LHCN-M2 (cell line): Measurements from ENCODE around the gene BRME1. TPM values are rescaled to one million over a fixed set of nuclear protein-coding genes. Genes with fewer than 3 reads are reported as not detected.
A peak's percentile ranks its signal among the peaks of the same experiment; 100 is the strongest.

ENCODE experiments used
- DNase-seq: peaks from one replicate; pipeline ENCODE4 v3.0.0-alpha.2; 2012; ENCODE audit warnings: low read depth
- total RNA-seq: library from RNA; depleted of rRNA; stranded (reverse); fragments of >200 nt; gene quantifications from 2 replicates; pipeline ENCODE4 v1.2.3, GENCODE V29; 2014

BRME1 gene
- total RNA-seq, 1 experiment from 2014 or later, result 1.1 TPM

DNA sequence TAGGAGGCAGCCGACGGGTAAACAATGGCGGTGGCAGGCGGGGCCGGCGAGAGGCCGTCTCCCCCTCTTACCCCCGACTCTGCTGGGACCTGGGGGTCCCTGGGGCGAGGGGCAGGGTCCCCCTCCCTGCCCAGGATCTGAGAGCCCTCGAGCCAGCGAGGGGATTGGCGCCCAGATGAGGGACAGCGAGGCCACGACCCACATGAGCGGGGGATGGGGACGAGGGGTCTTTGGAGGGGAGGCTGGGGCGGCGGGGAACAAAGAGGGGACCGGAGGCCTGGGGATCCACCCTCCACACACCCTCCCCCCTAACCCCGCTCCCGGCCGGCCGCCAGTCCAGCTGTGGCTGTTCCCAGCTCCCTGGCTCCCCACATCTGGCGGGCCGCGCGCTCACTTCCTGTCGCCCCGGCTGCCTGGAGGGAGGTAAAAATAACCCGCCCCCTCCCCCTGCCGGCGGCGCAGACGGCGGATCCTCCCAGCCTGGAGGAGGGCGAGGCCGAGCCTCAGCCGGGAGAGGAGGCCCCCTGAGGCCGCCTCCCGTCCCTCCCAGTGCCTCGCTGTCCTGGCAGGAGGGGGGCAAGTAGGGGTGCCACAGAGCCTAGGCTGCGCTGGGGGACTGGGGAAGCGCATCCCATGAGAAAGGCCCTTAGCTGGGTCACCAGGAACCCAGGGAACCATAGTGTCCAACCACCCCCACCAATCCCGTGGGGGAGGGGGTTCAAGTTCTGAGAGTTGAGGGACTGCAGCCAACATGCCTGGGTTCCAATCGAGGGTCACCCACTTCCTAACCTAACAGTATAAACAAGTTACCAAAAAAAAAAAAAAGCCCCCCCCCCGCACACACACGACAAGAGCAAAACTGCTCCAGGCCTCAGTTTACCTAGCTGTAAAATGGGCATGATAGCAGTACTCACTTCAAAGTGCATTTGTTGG, 58.2 kb downstream of the BRME1 start:
- peak; percentile 89 for DNase-seq

DNA sequence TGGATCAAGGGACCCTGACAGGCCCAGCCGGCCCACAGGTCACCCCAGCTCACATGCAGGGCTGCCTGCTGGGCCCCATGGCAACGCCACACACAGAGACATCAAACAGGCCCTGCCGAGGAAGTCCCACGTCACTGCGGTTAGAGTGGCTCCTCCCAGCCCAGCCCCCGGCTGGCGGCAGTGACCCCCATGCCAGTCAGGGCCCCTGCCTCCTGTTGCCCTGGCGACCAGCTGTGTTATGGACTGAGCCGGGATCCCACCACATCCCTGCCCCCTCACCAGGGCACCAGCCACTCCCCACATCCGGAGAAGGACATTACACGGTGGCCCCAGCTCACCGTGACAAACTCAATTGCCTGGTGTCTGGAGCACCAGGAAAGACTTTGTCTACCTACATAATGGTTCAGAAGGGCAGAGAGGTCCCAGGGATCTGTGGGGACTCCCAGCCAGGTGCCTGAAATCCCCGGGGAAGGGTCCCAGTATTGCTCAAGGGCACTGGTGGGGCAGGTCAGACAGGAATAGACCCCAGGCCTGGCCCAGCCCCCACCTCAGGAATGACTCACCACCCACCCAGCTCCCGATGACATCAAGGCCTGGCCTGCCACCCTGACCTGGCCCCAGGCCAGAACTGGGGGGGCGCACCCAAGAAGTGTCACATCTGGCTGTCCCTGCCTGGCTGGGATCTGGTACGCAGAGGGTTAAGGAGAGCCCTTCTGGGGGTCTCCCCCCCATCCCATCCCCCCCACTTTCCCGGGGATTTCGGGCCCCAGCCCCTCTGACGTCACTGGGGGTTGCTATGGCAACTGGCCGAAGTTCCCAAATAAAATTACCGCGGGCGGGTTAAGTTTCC, 59.1 kb downstream of the BRME1 start:
- peak; percentile 87 for DNase-seq

DNA sequence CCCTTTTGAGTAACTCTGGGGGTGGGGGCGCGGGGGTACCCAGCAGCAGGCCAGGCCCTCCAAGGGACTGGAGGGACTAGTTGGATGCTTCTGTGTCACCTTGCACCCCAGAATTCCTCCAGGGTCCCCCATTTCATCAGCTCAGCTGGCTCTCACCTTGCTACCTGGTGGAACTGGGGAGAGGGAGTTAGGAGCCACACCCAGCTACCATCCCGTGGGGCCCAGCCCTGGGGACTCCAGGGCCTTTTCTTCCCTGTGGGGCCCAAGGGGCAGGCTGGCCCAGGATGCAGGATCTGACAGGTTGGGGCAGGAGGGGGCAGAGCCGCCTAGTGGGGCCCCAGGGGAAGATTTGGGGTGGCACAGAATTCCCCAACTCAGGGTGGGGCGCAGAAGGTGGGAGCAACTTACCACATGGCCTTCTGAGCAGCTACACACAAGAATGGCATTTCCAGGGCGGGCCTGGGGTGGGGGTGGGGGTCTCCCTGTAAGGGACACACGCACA, 61.7 kb downstream of the BRME1 start:
- DNase-seq, result no peak

DNA sequence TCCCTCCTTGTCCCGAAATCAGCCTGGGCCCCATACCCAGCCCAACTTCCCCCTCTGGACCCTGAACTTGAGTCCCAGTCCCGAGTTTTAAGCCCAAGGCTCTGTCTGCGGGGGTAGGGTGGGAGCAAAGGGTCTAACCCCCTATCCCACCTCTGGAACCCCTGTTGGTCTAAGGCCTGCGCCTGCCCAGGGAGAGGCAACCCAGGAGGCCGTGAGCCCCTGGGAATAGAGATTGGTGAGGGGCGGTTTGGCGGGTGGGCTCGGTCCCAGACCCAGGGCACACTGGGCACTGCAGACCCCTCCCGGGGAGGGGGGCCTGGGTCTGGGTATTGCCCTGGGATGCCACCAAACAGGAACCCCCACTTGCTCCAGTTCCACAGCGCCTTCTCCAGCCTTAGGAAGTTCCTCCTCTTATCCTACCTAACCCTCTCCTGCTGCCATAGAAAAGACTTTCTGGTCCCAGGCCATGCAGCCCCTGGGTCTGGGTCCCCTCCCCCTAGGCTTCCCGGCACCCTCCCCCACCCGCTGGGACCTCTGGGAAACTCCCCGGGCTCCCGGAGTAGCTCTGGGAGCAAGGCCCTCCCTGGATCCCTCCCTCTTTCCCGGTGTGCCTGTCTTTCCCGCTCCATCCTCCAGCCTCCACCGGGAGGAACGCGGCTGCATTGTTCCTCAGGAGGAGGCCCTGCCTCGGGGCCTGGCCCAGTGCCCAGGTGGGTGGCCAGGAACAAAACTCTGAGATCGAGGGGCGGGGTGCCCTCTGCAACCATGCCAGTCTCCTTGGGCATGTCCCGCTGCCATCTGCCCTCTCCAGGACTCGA, 62.6 kb downstream of the BRME1 start:
- no peak for DNase-seq

DNA sequence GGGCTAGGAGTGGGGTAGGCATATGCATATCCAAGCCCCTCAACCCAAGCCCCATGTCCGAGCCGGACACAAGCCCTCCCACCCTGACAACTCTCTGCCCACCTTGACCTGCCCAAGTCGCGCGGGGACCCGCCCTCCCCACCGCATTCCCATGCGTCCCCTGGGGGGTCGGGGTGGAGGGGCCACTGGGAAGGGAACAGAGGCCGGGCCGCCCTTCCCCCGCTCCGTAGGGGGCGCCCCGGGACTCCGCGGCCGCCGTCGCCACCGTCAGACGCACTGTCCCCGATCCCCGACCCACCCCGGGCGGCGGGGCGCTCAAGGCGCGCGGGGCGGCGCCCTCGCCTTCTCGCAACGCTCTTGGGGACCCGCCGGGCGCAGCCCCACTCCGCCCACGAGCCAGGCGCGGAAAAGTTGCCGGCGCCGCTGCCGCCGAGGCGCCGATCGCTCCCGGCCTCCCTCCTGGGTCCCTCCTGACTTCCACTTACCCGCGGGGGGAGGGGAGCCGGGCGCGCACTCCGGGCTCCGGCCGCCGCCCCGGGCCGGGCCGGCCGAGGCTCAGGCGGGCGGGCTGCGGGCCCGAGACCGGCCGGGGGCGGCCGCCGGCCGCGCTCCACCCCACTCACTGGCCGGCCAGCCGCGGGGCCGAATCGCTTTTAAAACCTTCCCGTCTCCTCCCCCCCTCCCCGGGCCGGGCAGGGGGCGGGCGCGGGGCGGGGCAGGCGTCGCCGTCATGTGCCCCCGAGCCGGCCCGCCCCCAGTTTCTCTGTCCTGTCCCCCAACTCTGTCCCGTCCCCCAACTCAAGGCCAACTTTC, 63.4 kb downstream of the BRME1 start:
- peak; percentile 73 for DNase-seq

DNA sequence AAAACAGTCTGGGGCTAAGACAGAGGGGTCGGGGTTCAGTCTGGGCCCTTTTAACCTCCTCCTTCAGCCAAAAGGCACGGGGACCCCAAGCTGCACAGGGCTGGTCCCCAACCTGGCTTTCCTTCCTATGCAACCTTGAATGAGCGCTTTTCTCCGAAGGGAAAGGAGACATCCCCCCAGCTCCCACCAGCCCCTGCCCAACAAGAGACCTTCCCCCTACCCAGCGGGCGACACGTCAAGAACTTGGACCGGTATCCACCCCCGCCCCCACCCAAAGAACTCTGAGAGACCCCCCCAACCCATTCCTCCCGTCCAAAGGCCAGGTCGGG, 64.0 kb downstream of the BRME1 start:
- no peak for DNase-seq

DNA sequence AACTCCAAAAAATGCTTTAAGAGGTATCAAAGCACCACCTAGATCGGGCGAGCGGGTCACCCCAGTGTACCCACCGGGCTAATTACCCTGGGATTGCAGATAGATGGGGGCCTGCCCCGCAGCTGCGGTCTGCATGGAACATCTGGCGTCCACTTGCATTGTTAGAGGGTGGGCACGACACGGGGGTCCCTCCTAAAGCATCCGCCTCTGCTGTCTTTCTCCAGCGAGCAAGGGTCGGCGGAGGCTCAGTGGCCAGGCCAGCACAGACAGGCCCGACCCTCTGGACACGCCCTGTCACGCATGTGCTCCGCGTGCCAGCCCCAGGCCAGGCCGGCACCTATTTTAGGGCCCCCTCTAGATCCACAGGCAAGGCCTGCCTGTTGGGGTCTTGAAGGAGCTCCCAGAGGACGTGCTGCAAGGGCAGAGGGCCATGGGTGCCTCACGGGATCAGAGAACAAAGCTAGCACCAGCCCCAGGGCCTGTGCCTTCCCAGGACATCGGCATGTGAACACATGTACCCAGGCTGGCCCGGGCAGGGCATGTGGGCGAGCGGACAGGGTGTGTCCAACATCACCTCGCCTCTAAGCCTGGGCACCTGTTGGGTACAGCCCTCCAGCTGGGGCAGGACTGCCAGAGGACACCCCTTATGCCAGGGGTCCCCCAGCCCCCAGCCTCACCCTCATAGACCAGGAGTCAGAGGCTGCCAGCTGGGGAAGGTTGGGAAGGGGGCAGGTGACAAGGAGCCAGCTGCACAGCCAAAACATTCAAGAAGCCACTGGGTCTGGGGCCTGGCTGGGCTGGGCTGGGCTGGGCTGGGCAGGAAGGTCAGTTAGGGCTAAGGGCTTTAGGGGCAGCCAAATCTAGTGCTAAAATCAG, 64.6 kb downstream of the BRME1 start:
- peak; percentile 61 for DNase-seq

DNA sequence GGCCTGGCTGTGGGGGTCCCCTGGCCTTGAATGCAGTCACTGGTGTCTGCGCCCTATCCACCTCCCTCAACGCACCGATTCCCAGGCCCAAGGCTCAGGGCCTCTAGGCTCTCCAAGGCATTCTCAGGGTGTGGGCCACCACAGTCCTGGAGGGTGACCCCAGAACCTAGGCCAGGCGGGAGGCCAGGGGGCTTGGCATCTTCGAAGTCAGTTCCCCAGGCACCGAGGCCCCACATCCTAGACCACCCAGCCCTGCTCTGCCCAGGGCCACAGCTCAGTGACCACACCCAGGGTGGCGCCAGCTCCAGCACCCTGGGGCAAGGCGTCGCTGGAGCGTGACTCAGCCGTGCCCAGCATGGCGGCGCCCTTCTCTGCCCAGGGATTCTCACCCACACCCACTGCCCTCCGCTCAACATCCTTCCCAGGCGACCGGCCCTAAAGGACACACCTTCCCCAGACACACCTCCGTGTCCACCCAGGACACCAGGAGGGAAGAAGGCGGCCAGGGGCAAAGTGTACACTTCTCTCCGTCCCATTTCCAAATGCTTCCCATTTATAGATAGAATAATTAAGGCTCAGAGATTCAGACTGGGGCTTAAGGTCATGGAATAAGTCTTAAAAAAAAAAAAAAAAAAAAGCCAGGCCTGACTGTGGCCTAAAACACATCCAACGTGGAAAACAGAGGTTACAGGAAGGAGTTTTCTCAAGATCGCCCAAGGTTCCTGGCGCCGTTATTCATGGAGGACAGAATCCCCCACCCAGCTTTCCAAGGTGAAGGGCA, 65.4 kb downstream of the BRME1 start:
- DNase-seq, result peak; percentile 72

DNA sequence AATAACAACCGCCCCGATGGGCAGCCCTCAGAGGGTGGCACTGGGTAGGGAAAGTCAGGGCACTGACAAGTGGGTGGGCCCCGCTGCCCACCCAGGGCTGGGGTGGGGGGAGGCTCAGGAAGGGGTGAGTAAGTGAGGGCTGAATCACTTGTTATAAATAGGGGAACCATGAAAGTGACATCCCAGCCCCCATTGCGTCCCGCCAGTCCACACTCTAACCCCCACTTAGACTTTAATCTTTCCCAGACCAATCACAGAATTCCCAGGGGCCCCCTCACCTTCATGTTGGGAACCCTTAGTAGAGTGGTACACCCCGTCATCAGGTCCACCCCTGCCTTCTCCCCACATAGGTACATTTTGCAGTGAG, 66.0 kb downstream of the BRME1 start:
- no peak for DNase-seq

DNA sequence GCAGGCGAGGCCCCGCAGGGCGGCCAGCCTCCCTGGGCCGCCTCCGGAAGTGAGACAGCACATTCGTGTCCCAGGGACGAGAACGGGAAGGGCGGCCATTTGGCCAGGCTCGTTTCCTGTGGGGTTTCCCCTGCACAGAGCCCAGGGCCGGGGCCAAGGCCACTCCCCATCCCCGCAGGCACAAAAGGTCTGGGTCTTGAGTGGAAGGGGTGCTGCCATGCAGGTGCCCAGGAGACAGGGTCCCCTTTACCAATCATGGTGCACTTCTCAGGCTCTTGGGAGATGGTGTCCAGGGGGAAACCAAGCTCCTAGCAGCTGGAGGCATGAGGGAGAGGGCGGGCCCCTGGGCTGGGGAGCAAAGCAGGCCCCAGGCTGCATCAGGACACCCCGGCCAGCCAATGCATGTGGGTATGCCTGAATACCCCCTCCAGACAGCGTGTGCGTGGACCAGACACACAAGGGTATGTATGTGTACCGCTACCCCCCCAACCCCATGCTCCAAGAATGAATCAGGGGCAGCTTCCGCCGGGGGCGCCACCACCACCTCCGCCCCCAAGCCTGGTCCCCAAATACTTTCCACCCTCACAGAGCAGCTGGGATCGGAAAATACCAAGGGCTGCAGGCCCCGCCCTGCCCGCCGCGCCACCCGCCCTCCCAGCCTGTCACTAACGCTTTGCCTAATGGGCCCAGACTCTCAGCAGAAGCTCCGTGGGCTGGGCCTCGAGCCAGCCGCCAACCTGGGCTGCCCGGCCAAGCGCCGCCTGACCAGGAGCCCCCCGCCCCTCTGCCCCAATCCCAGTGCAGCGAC, 66.6 kb downstream of the BRME1 start:
- peak; percentile 85 for DNase-seq

DNA sequence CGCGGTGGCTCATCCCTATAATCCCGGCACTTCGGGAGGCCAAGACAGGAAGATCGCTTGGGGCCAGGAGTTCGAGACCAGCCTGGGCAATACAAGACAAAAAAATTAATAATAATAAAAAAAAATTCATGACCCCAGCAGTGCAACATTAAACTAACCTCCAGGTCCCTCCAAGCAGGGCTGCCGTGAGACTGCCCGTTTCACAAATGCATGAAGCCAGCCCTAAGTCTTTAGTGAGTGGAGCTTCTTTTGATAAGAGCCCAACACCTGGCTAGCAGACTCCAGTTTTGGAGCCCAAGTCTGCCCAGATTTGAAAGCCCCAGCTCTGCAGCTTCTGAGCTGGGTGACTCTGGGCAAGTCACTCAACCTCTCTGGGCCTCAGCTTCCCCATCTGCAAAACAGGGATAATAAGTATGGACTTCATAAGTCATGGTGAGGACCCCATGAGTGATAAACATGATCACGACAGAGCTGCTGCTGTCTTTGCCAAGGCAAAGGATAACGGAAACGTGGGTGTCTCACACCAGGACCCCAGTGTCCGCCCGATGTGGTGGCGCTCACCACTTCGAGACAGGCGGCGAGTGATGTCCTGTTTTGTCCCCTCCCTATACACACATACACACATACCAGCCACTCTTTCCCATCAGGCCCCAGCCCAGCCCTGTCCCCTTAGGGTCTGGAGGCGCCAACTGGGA, 67.3 kb downstream of the BRME1 start:
- no peak for DNase-seq

DNA sequence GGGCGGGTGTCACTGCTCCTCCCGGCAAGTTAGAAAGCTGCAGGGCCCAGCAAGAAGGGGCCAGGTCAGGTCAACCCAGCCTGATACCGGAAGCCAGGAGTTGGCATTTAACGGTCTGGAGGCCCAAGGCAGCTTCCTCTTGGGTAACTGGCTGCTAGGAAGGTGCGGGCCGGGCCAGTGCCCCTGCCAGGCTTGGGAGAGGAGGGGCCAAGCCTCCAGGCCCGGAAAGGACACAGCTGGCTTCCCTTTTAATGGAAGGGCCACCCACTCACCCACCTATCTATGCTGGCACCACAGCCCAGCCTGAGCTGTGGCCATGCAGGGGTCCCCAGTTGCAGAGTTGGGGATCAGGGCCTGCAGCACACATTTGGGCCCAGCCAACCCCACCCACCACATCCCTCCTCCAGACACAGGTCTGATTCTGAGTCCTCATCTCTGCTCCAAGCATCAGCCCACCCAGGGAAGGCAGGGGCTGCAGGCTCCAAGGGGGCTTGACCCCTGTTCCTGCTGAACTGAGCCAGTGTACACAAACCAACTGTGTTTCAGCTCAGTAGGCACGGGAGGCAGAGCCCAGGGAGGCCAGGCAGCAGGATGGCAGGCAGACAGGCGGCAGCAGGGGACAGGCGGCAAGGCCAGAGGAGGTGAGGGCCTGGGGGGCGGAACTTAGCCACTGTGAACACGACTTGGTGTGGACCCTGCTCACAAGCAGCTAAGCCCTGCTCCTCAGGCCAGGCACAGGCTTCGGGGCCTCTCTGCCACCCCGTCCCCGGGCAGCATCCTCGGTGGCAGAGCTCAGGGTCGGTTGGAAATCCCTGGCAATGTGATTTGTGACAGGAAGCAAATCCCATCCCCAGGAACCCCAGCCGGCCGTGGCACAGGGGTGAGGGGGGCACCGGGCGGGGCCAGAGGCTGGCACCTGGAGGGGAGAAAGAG, 69.9 kb downstream of the BRME1 start:
- DNase-seq, result no peak

DNA sequence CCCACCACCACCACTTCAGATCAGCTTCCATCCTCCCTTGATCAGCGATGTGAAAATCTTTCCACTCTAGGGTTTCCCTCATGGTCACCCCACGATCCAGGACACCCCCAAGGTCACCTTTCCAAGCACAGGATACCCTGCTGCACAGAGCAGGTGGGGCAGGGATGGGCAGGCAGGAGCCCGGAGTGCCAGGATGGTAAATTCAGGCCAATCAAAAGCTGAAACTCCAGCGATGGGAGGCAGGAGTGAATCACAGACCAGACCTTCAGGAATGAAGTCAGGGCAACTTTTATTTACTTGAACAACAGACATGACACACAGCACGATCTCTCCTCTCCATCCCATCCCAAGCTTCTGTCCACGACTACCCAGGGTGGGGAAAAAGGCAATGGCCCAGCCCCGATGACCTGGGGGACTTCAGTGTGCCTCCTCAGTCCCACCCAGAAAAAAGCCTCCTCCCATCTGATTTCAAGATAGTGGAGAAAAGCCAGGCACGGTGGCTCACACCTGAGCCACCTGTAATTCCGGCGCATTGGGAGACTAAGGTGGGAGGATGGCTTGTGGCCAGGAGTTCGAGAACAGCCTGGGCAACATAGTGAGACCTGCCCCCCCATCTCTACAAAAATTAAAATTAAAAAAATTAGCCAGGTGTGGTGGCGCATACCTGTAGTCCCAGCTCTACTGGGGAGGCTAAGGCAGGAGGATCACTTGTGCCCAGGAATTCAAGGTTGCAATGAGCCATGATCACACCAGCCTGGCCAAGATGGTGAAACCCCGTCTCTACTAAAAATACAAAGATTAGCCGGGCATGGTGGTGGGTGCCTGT, 71.5 kb downstream of the BRME1 start:
- peak; percentile 46 for DNase-seq

DNA sequence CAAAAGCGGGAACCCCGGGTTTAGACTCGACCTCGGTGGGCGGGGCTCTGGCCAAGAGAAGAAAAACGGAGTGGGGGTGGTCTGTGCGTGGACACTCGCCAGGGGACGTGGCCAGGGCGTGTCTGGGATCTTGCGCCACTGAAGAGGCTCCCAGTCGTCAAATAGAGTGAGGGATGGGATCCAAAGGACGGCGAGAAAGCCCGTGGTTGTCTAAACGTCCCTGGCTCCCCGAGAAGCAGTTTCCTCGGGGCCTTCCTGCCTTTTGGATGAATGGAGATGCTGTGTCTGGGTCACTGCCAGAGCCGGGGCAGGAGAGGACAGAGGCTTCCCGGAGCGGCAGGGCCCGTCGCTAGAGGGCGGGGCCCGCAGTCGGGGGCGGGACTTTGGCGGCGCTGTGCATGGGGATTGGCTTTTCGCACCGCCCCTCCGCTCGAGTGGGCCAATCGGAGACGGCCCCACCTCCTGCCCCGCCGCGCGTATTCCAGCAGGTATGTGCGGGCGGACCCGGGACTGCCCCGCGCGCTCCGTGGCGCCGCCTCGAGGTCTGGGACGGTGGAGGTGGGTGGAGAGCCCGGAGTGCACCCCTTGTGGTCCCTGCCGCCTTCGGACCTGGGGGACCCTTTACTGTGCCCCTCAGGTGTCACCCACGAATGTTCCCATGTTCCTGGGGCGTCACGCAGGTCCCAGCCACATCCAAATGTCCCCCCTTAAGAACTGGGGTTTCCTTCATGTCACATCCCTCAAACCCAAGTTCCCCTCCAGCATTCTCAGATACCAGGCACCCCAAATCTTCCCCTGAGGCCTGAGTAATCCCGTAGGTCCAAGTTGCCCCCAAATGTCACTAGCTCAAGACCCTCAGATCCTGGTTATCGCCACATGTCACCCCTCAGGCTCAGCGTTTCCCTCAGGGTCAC, 72.3 kb downstream of the BRME1 start:
- peak; percentile 73 for DNase-seq
